Loucy (cell line): ENCODE results near the gene ZNF469.

Source experiments
- H2AFZ ChIP-seq: fragments of 200-600 bp; sonication (generic); 2 replicates; pipeline ENCODE4 v1.6.0; 2016; ENCODE audit warnings: antibody characterized with exemption, mild to moderate bottlenecking, low read length, moderate library complexity
- H3F3A ChIP-seq: fragments of 200-600 bp; 2 replicates; pipeline ENCODE4 v1.6.0; 2016; ENCODE audit warnings: antibody characterized with exemption, low read depth, mild to moderate bottlenecking
- H3K27me3 ChIP-seq: fragments of 200-600 bp; sonication (generic); 2 replicates; pipeline ENCODE4 v1.6.1; 2014; ENCODE audit warnings: low read length, mild to moderate bottlenecking; ENCODE audit not compliant: insufficient read depth, poor library complexity, severe bottlenecking
- H3K36me3 ChIP-seq: fragments of 200-600 bp; sonication (generic); 2 replicates; pipeline ENCODE4 v1.6.1; 2016; ENCODE audit warnings: low read length; ENCODE audit not compliant: insufficient read depth
- H3K4me1 ChIP-seq: fragments of 200-600 bp; sonication (generic); 2 replicates; pipeline ENCODE4 v1.5.1; 2014; ENCODE audit warnings: low read length, mild to moderate bottlenecking; ENCODE audit not compliant: insufficient read depth, poor library complexity, severe bottlenecking
- H3K4me2 ChIP-seq: fragments of 200-600 bp; sonication (generic); 2 replicates; pipeline ENCODE4 v1.6.0; 2014; ENCODE audit warnings: antibody characterized with exemption, low read length, low read depth, mild to moderate bottlenecking; ENCODE audit not compliant: poor library complexity, severe bottlenecking
- H3K4me3 ChIP-seq: fragments of 200-600 bp; sonication (generic); 2 replicates; pipeline ENCODE4 v1.5.1; 2014; ENCODE audit warnings: low read length, mild to moderate bottlenecking, mixed read lengths; ENCODE audit not compliant: poor library complexity, severe bottlenecking
- H3K79me2 ChIP-seq: fragments of 200-600 bp; sonication (generic); 2 replicates; pipeline ENCODE4 v1.6.1; 2014; ENCODE audit warnings: low read length; ENCODE audit not compliant: insufficient read depth
- H3K9ac ChIP-seq: fragments of 200-600 bp; sonication (generic); 2 replicates; pipeline ENCODE4 v1.6.0; 2014; ENCODE audit warnings: mild to moderate bottlenecking, low read depth, low read length, moderate library complexity; ENCODE audit not compliant: poor library complexity, severe bottlenecking
- H3K9me2 ChIP-seq: fragments of 200-600 bp; sonication (generic); replicated peaks from 2 replicates; pipeline ENCODE4 v1.6.1; 2016; ENCODE audit warnings: low read depth, low read length, mixed read lengths
- H3K9me3 ChIP-seq: fragments of 200-600 bp; sonication (generic); 2 replicates; pipeline ENCODE4 v1.6.1; 2014; ENCODE audit warnings: mild to moderate bottlenecking, antibody characterized with exemption, low read length, low read depth; ENCODE audit not compliant: insufficient read depth
- H4K20me1 ChIP-seq: fragments of 200-600 bp; sonication (generic); 2 replicates; pipeline ENCODE4 v1.6.0; 2014; ENCODE audit warnings: antibody characterized with exemption, low read length, mild to moderate bottlenecking; ENCODE audit not compliant: insufficient read depth, poor library complexity, severe bottlenecking
- CTCF ChIP-seq: fragments of 200-600 bp; sonication (generic); conservative IDR thresholded peaks from 2 replicates; pipeline ENCODE4 v1.5.1; 2014; ENCODE audit warnings: mild to moderate bottlenecking, antibody characterized with exemption, low read length
- EZH2phosphoT487 ChIP-seq: fragments of 200-600 bp; IDR thresholded peaks from 2 replicates; pipeline ENCODE4 v1.6.1; 2018; ENCODE audit warnings: antibody characterized with exemption, mild to moderate bottlenecking, moderate library complexity, borderline replicate concordance

The ZNF469 gene

GRCh38 chr16:88380619-88381018 is 2.1 kb upstream of the ZNF469 start:
- Histone ChIP-seq H3K27me3 (no peaks in the 10 kb centered on the region), H3K9me3 (no peaks in the 10 kb centered on the region), H3F3A (no peaks in the 10 kb centered on the region), H2AFZ (no peak overlapping the region), H3K36me3 (no peaks in the 10 kb centered on the region), H3K4me1 (no peaks in the 10 kb centered on the region), H3K79me2 (no peaks in the 10 kb centered on the region), H4K20me1 (no peaks in the 10 kb centered on the region), H3K9ac (no peak overlapping the region), H3K4me3 (no peak overlapping the region), H3K4me2 (no peak overlapping the region), H3K9me2 (no peaks in the 10 kb centered on the region)
- TF ChIP-seq CTCF (no peak), EZH2phosphoT487 (no peak)

GRCh38 chr16:88381820-88382451 is 823 bp upstream of the ZNF469 start:
- H3K79me2 ChIP-seq = no peaks in the 10 kb centered on the region
- no peaks in the 10 kb centered on the region for H3K9me3 ChIP-seq
- H3F3A ChIP-seq = no peaks in the 10 kb centered on the region
- no peak overlapping the region for H2AFZ ChIP-seq
- no peaks in the 10 kb centered on the region for H3K27me3 ChIP-seq
- no peak for TF ChIP-seq CTCF
- H3K9me2 ChIP-seq = no peaks in the 10 kb centered on the region
- H4K20me1 ChIP-seq = no peaks in the 10 kb centered on the region
- H3K36me3 ChIP-seq = no peaks in the 10 kb centered on the region
- no peak overlapping the region for H3K4me3 ChIP-seq
- H3K4me2 ChIP-seq = no peak overlapping the region
- H3K9ac ChIP-seq = no peak overlapping the region
- no peaks in the 10 kb centered on the region for H3K4me1 ChIP-seq

GRCh38 chr16:88383401-88384221 is 852 bp downstream of the ZNF469 start:
- H3K4me2 ChIP-seq = no peak overlapping the region
- H3K4me3 ChIP-seq = no peak overlapping the region
- no peaks in the 10 kb centered on the region for H3K79me2 ChIP-seq
- no peaks in the 10 kb centered on the region for H3K36me3 ChIP-seq
- no peaks in the 10 kb centered on the region for H3K9me3 ChIP-seq
- H4K20me1 ChIP-seq = no peaks in the 10 kb centered on the region
- TF ChIP-seq EZH2phosphoT487 = no peak
- no peak overlapping the region for H2AFZ ChIP-seq
- no peak overlapping the region for H3K9ac ChIP-seq
- no peaks in the 10 kb centered on the region for H3F3A ChIP-seq
- no peaks in the 10 kb centered on the region for H3K9me2 ChIP-seq
- H3K27me3 ChIP-seq = no peaks in the 10 kb centered on the region
- H3K4me1 ChIP-seq = no peaks in the 10 kb centered on the region
